Pancreas (tissue), 10 donors: ENCODE results near the gene NUDT1. TPM values are rescaled to one million over a fixed set of nuclear protein-coding genes. Genes with fewer than 3 reads are reported as not detected.
A peak's percentile ranks its signal among the peaks of the same experiment; 100 is the strongest.

Source experiments
- ATAC-seq, 4 donors: fragments of 200-7000 bp; cut with Tn5 transposase; one replicate each; pipeline versions ENCODE4 v1.8.0 to v1.9.1; 2020; ENCODE audit warnings: mild to moderate bottlenecking in 4 of 4, moderate library complexity in 4 of 4
- DNase-seq, 6 donors: peaks; one replicate each; pipeline ENCODE4 v3.0.0-alpha.2; 2020
- FAIRE-seq: peaks from 2 replicates; lab custom pipeline; 2012; peaks lifted over from hg19 to GRCh38; lab: Jason Lieb, UNC
- H3K27ac ChIP-seq, 4 donors: fragments of 200-600 bp; sonication (generic); 1 replicate in 3 of 4; 2 replicates in 1 of 4; pipeline versions ENCODE4 v1.5.0 to v1.8.0; 2020
- H3K27me3 ChIP-seq, 4 donors: fragments of 200-600 bp; one replicate each; pipeline ENCODE4 v1.8.0; 2021
- H3K36me3 ChIP-seq, 3 donors: fragments of 200-600 bp; sonication (generic) in 1 of 3; one replicate each; pipeline versions ENCODE4 v1.5.0 to v1.8.0; 2020 to 2021
- H3K4me1 ChIP-seq, 3 donors: fragments of 200-600 bp; one replicate each; pipeline ENCODE4 v1.8.0; 2021
- H3K4me3 ChIP-seq, 4 donors: fragments of 200-600 bp; sonication (generic) in 2 of 4; one replicate each; pipeline versions ENCODE4 v1.5.0 to v1.8.0; 2020 to 2021
- H3K9me3 ChIP-seq, 4 donors: fragments of 200-600 bp; one replicate each; pipeline ENCODE4 v1.8.0; 2021
- CTCF ChIP-seq, 4 donors: fragments of 200-600 bp; sonication (generic) in 3 of 4; IDR thresholded peaks; one replicate each; pipeline versions ENCODE4 v1.5.0 to v1.8.0; 2021; ENCODE audit warnings: antibody characterized with exemption in 4 of 4
- WGBS, 2 donors: extraction: QIAGEN DNeasy Blood & Tissue Kit; methylation state at CpG; one replicate each; pipeline ENCODE4 v1.1.7; 2013; 5-methylcytosine and 5-hydroxymethylcytosine counted together
- intact Hi-C, 3 donors: fragments of 100-400 bp; cut with DNase I; formaldehyde crosslinking; loops; one replicate each; pipeline versions ENCODE4 v1.11.1 to v1.14.2; 2022
- polyA plus RNA-seq, 2 donors: library from polyadenylated mRNA; stranded (reverse); fragments of 200-250 nt; gene quantifications; one replicate each; pipeline ENCODE4 v1.2.3, GENCODE V29; 2013
- total RNA-seq, 6 donors: library from RNA; stranded (reverse); fragmentation: NEBNext Ultra II Directional in 4 of 6; extraction: Animal tissue kit (Norgen Biotek cat#: 25700) in 4 of 6; gene quantifications; one replicate each; pipeline versions ENCODE4 v1.2.1 to v1.2.4, GENCODE V29; 2021 to 2023
- donor health status: healthy with polysubstance abuse.
- donor health status: DM: no; HTN: no; CAD: no; lungs with moderate emphysema.
- donor health status: DM: no; HTN: no; CAD: no.
- donor health status: control.
- donor health status: control.
- donor health status: Bipolar disorder and iron deficiency.
- donor health status: DM: yes; HTN: yes; CAD: no.
- donor health status: DM: no; HTN: no; CAD: no.
- donor health status: DM: no; HTN: no; CAD: no.
- donor health status: DM: yes; HTN: yes; CAD: no.

Gene NUDT1
- 1 to 10 TPM; 2.6 to 6.9 (median 3.7) TPM for total RNA-seq
- 1 to 10 TPM; 6.4 to 7.2 TPM for polyA plus RNA-seq

GRCh38 chr7:2241580-2242540 is at the start of gene NUDT1, which contains the start of gene MRM2:
NUDT1 (plus strand) TSS chr7:2242226; CDS start chr7:2244575, 2,349 bp downstream.
MRM2 (minus strand) TSS chr7:2242205; CDS start chr7:2242169, 36 bp downstream.
- WGBS, 2 donors: 0 to 1% methylated on average over 63 to 81 of the region's 81 CpGs
- no peaks in the 10 kb centered on the region for H3K9me3 ChIP-seq
- H3K27me3 ChIP-seq: no peaks in the 10 kb centered on the region
- TF ChIP-seq CTCF (IDR thresholded peaks at IDR 0.05): no peak
- H3K36me3 ChIP-seq: peaks cover 0 to 4% (median 0%) of the 10 kb centered on the region in 3 donors
- peaks cover 0 to 10% (median 7%) of the 10 kb centered on the region in 3 donors for H3K4me1 ChIP-seq
- DNase-seq: peak; percentile 77 to 95 (median 87)
- H3K4me3 ChIP-seq: peak within 1 kb of the TSS; percentile 79 to 97 (median 92)
- ATAC-seq: peak; percentile 97 to 99 (median 98)
- no peak for FAIRE-seq
- intact Hi-C loops: no loop called here
- H3K27ac ChIP-seq: peak within 1 kb of the TSS in 2 of 4 donors; percentile 33 to 44

DNA sequence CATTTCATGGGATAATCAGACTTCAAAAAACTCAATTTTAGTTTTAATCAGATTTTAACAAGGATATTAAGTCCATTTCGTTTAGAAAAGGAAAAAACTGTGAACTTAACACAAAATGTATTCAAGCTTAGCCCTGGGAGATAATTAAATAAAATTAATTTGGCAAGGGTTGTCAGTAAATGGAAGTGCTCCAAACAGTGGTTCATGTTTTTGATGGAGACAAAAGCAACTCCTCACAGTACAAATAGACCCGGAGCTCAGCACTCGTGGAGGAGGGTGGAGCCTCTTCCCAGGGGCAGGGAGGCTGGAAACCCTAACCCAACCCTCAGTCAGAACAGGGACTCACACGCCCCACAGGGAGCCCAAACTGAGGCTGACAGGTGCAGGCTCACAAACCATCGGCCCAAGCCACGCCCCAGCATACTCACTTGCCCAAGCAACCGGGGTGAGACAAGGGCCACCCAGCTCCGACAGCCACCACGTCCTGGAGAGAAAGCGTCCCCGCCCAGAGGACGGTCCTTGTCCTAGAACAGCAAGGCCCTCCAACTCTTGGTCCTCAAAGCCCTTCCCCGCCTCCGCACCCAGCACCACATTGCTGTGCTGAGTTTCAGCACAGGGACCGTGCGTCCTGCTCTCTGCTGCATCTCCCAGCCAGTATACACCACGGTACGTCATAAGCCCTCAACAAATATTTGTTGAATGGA is 49.0 kb upstream of the NUDT1 start:
- Histone ChIP-seq H3K27ac (no peak overlapping the region), H3K36me3 (no peaks in the 10 kb centered on the region), H3K9me3 (no peaks in the 10 kb centered on the region), H3K27me3 (no peaks in the 10 kb centered on the region), H3K4me3 (no peak overlapping the region), H3K4me1 (no peaks in the 10 kb centered on the region)
- ATAC-seq (no peak), FAIRE-seq (no peak), DNase-seq (peak in 1 of 6 donors; percentile 46)
- TF ChIP-seq CTCF (IDR thresholded peaks at IDR 0.05): no peak
- intact Hi-C loops: no loop called here
- whole genome bisulfite sequencing, 2 donors: 84 to 90% methylated on average over 18 of the region's 18 CpGs

DNA sequence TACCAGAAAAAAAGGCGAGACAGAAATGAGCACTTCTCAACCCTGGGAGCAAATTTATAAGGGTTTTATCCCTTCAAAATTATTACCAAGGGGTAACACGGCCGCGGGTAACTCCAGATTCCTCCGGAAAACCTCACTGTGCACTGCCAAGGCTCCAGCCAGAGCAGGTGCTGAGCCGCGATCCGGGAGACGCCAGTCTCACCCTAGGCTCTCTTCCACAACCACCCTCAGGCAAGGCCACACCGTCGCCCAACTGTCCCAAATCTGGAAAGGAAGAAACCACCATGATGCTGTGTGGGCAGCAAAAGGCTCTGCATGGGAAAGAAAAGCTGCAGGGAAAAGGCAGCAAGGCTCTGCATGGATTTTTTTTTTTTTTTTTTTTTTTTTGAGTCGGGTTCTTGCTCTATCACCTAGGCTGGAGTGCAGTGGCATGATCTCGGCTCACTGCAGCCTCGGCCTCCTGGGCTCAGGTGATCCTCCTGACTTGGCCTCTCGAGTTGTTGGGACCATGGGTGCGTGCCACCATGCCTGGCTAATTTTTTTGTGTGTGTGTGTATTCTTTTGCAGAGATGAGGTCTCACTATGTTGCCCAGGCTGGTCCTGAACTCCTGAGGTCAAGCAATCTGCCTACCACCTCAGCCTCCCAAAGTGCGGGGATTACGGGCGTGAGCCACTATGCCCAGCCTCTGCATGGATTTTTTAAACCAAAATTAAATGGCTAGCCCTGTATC is 48.3 kb upstream of the NUDT1 start:
- FAIRE-seq (no peak), ATAC-seq (no peak), DNase-seq (peak in 1 of 6 donors; percentile 15)
- Histone ChIP-seq H3K36me3 (no peaks in the 10 kb centered on the region), H3K27ac (no peak overlapping the region), H3K4me3 (no peak overlapping the region), H3K4me1 (no peaks in the 10 kb centered on the region), H3K9me3 (no peaks in the 10 kb centered on the region), H3K27me3 (no peaks in the 10 kb centered on the region)
- WGBS, 2 donors: 93 to 98% methylated on average over 18 to 19 of the region's 19 CpGs
- intact Hi-C loops: no loop called here
- TF ChIP-seq CTCF (IDR thresholded peaks at IDR 0.05): no peak

DNA sequence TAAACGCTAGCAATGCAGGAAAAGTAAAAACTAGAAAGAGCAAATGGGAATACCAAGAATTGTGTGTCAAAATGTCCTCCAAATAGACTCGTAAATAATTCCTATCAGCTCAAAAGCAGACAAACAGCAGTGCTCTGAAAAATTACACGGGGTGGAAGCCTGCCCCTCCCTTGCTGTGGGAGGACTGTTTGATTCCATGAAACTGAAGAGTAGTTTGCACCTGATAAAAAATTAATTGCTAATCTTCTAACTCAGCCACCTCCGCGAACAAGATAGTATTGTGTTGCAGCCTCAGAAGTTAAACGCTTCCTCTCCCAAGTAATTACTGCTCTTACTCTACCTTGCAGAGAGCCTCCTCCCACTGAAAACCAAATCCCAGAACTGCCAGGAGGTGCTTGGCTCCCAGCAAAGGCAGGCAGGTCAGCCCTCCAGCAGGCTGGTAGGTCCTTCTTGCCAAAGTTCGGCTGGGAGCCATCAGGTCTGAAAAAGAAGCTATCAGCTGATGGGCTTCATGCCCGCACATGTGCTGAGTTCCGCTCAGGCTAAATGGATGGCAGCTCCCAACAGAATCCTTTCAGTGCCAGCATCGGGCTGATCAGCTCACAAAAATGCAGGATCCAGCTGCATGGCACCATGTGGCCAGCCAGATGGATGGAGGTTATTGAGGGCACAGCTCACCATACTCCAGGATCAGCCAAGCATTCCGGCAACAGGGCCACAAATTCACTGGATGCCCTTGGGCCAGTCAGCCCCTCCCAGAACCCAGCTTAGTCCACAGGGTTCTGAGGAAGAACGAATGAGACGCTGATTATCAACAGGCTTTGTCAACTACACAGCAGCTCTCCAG is 46.4 kb upstream of the NUDT1 start:
- no peak for TF ChIP-seq CTCF (IDR thresholded peaks at IDR 0.05)
- Histone ChIP-seq H3K36me3 (no peaks in the 10 kb centered on the region), H3K4me3 (no peak overlapping the region), H3K4me1 (no peaks in the 10 kb centered on the region), H3K27ac (no peak overlapping the region), H3K9me3 (no peaks in the 10 kb centered on the region), H3K27me3 (no peaks in the 10 kb centered on the region)
- intact Hi-C loops: no loop called here
- 93 to 95% methylated on average over 13 of the region's 13 CpGs for WGBS, 2 donors
- ATAC-seq (no peak), FAIRE-seq (no peak), DNase-seq (no peak)
